Activated naive CD8-positive, alpha-beta T cell treated with anti-CD3 and anti-CD28 coated beads for 36 hours (primary cell): ENCODE measurements around the gene ZSWIM4. TPM values are rescaled to one million over a fixed set of nuclear protein-coding genes. Genes with fewer than 3 reads are reported as not detected.
A peak's percentile ranks its signal among the peaks of the same experiment; 100 is the strongest.
"Not testable (repeated sequence)": the region's sequence is repeated elsewhere in the genome, so short reads cannot be mapped to it uniquely, and the experiment has no call there.

ENCODE experiments used
- DNase-seq: peaks from one replicate; pipeline ENCODE4 v3.0.0; 2021
- H3K27ac Mint-ChIP-seq: one replicate; pipeline ENCODE4 v1.8.0; 2022; ENCODE audit warnings: mild to moderate bottlenecking, moderate library complexity, mixed read lengths
- H3K27me3 Mint-ChIP-seq: one replicate; pipeline ENCODE4 v1.8.0; 2022; ENCODE audit warnings: mild to moderate bottlenecking, mixed read lengths
- H3K36me3 Mint-ChIP-seq: one replicate; pipeline ENCODE4 v1.8.0; 2021; ENCODE audit warnings: mild to moderate bottlenecking, mixed read lengths
- H3K4me1 Mint-ChIP-seq: one replicate; pipeline ENCODE4 v1.8.0; 2021; ENCODE audit warnings: mixed read lengths
- H3K4me3 Mint-ChIP-seq: one replicate; pipeline ENCODE4 v1.8.0; 2022; ENCODE audit warnings: mild to moderate bottlenecking, moderate library complexity, mixed read lengths
- H3K9me3 Mint-ChIP-seq: one replicate; pipeline ENCODE4 v1.8.0; 2022; ENCODE audit warnings: mixed read lengths
- total RNA-seq, 2 experiments: library from RNA; stranded (reverse); gene quantifications; one replicate each; pipeline ENCODE4 v1.2.3, GENCODE V29; 2021

ZSWIM4 gene
- total RNA-seq, 2 experiments from 2014 or later = 4.3 to 4.4 TPM

DNA sequence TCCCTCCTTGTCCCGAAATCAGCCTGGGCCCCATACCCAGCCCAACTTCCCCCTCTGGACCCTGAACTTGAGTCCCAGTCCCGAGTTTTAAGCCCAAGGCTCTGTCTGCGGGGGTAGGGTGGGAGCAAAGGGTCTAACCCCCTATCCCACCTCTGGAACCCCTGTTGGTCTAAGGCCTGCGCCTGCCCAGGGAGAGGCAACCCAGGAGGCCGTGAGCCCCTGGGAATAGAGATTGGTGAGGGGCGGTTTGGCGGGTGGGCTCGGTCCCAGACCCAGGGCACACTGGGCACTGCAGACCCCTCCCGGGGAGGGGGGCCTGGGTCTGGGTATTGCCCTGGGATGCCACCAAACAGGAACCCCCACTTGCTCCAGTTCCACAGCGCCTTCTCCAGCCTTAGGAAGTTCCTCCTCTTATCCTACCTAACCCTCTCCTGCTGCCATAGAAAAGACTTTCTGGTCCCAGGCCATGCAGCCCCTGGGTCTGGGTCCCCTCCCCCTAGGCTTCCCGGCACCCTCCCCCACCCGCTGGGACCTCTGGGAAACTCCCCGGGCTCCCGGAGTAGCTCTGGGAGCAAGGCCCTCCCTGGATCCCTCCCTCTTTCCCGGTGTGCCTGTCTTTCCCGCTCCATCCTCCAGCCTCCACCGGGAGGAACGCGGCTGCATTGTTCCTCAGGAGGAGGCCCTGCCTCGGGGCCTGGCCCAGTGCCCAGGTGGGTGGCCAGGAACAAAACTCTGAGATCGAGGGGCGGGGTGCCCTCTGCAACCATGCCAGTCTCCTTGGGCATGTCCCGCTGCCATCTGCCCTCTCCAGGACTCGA lies 48.1 kb downstream of the ZSWIM4 start:
- H3K9me3 Mint-ChIP-seq = no peaks in the 10 kb centered on the region
- H3K36me3 Mint-ChIP-seq = peaks cover 32% of the 10 kb centered on the region
- peaks cover 41% of the 10 kb centered on the region for H3K4me1 Mint-ChIP-seq
- H3K4me3 Mint-ChIP-seq = peak overlapping the region; percentile 90
- H3K27ac Mint-ChIP-seq = peak overlapping the region; percentile 95
- no peak for DNase-seq
- no peaks in the 10 kb centered on the region for H3K27me3 Mint-ChIP-seq

- Mint-ChIP-seq H3K27ac (peak overlapping the region; percentile 82), H3K4me3 (peak overlapping the region; percentile 74), H3K9me3 (no peaks in the 10 kb centered on the region), H3K4me1 (peaks cover 39% of the 10 kb centered on the region), H3K36me3 (peaks cover 24% of the 10 kb centered on the region), H3K27me3 (no peaks in the 10 kb centered on the region)
- no peak for DNase-seq
These were observed 48.9 kb downstream of the ZSWIM4 start for GRCh38 chr19:13844130-13844631.

DNA sequence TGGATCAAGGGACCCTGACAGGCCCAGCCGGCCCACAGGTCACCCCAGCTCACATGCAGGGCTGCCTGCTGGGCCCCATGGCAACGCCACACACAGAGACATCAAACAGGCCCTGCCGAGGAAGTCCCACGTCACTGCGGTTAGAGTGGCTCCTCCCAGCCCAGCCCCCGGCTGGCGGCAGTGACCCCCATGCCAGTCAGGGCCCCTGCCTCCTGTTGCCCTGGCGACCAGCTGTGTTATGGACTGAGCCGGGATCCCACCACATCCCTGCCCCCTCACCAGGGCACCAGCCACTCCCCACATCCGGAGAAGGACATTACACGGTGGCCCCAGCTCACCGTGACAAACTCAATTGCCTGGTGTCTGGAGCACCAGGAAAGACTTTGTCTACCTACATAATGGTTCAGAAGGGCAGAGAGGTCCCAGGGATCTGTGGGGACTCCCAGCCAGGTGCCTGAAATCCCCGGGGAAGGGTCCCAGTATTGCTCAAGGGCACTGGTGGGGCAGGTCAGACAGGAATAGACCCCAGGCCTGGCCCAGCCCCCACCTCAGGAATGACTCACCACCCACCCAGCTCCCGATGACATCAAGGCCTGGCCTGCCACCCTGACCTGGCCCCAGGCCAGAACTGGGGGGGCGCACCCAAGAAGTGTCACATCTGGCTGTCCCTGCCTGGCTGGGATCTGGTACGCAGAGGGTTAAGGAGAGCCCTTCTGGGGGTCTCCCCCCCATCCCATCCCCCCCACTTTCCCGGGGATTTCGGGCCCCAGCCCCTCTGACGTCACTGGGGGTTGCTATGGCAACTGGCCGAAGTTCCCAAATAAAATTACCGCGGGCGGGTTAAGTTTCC lies 51.5 kb downstream of the ZSWIM4 start:
- Mint-ChIP-seq H3K27ac (peak overlapping the region; percentile 98), H3K9me3 (no peaks in the 10 kb centered on the region), H3K36me3 (peaks cover 3% of the 10 kb centered on the region), H3K4me1 (peaks cover 37% of the 10 kb centered on the region), H3K4me3 (peak overlapping the region; percentile 75), H3K27me3 (no peaks in the 10 kb centered on the region)
- DNase-seq = peak; percentile 99

- Mint-ChIP-seq H3K9me3 (no peaks in the 10 kb centered on the region), H3K27me3 (no peaks in the 10 kb centered on the region), H3K27ac (peak overlapping the region; percentile 98), H3K4me1 (peaks cover 37% of the 10 kb centered on the region), H3K4me3 (peak overlapping the region; percentile 75), H3K36me3 (no peaks in the 10 kb centered on the region)
- peak; percentile 87 for DNase-seq
These were observed 52.4 kb downstream of the ZSWIM4 start for GRCh38 chr19:13847407-13848339.

DNA sequence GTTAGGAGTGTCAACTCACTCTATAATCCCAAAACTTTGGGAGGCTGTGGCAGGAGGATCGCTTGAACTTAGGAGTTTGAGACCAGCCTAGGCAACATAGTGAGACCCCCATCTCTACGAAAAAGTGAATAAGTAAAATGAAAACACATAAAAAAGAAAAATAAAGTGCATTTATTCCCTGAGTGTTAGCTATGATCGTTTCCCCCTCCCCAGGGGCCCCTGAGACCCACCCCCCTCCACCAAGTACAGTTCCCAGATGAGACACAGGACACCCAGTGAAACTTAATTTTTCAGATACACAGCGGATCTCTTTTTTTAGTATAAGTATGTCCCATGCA lies 53.1 kb downstream of the ZSWIM4 start:
- H3K4me1 Mint-ChIP-seq = peaks cover 35% of the 10 kb centered on the region
- no peak for DNase-seq
- no peaks in the 10 kb centered on the region for H3K36me3 Mint-ChIP-seq
- H3K9me3 Mint-ChIP-seq = no peaks in the 10 kb centered on the region
- H3K27me3 Mint-ChIP-seq = no peaks in the 10 kb centered on the region
- H3K27ac Mint-ChIP-seq = no peak overlapping the region
- H3K4me3 Mint-ChIP-seq = no peak overlapping the region

- peaks cover 32% of the 10 kb centered on the region for H3K4me1 Mint-ChIP-seq
These were observed 53.8 kb downstream of the ZSWIM4 start for GRCh38 chr19:13848798-13849676.

GRCh38 chr19:13849991-13850909 lies 55.0 kb downstream of the ZSWIM4 start:
- peak overlapping the region; percentile 53 for H3K4me3 Mint-ChIP-seq
- H3K9me3 Mint-ChIP-seq = no peaks in the 10 kb centered on the region

More at GRCh38 chr19:13848798-13849676, 53.8 kb downstream of the ZSWIM4 start:
- Mint-ChIP-seq H3K4me3 (no peak overlapping the region), H3K27me3 (no peaks in the 10 kb centered on the region), H3K36me3 (no peaks in the 10 kb centered on the region), H3K9me3 (no peaks in the 10 kb centered on the region), H3K27ac (peak overlapping the region; percentile 31)
- DNase-seq = no peak

GRCh38 chr19:13850910-13851733 lies 55.9 kb downstream of the ZSWIM4 start:
- Mint-ChIP-seq H3K27ac (peak overlapping the region; percentile 76), H3K36me3 (no peaks in the 10 kb centered on the region), H3K9me3 (no peaks in the 10 kb centered on the region), H3K4me3 (peak overlapping the region; percentile 53), H3K4me1 (peaks cover 18% of the 10 kb centered on the region), H3K27me3 (no peaks in the 10 kb centered on the region)
- DNase-seq = peak; percentile 61

More at GRCh38 chr19:13849991-13850909, 55.0 kb downstream of the ZSWIM4 start:
- DNase-seq = peak; percentile 83
- peaks cover 22% of the 10 kb centered on the region for H3K4me1 Mint-ChIP-seq
- peak overlapping the region; percentile 76 for H3K27ac Mint-ChIP-seq
- no peaks in the 10 kb centered on the region for H3K36me3 Mint-ChIP-seq
- no peaks in the 10 kb centered on the region for H3K27me3 Mint-ChIP-seq

- H3K4me3 Mint-ChIP-seq, H3K27me3 Mint-ChIP-seq, H3K36me3 Mint-ChIP-seq, H3K9me3 Mint-ChIP-seq, DNase-seq: not testable (repeated sequence)
- peaks cover 12% of the 10 kb centered on the region for H3K4me1 Mint-ChIP-seq
- H3K27ac Mint-ChIP-seq = peak overlapping the region; percentile 54
These were observed 56.5 kb downstream of the ZSWIM4 start for GRCh38 chr19:13851734-13852114.

GRCh38 chr19:13852171-13852707 lies 57.0 kb downstream of the ZSWIM4 start:
- not testable (repeated sequence) for H3K9me3 Mint-ChIP-seq, H3K27ac Mint-ChIP-seq, H3K36me3 Mint-ChIP-seq, H3K4me3 Mint-ChIP-seq, H3K27me3 Mint-ChIP-seq, DNase-seq
- peaks cover 10% of the 10 kb centered on the region for H3K4me1 Mint-ChIP-seq

DNA sequence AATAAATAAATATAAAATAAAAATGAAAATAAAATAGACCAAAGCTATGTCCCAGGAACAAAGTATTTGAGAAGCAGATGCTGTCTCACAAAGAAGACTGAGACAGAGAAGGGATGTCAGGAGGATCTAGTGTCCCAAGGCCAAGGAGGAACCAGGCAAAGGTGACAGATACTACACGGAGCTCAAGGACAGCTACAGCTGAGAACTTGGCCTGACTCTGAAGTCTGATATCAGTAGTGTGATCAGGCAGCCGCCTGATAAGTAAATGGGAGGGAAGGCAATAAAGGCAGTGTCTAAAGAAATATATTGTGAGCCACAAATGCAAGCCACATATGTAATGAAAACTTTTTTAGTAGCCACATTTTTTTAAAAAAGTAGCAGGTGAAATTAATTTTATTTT lies 61.3 kb downstream of the ZSWIM4 start:
- peaks cover 18% of the 10 kb centered on the region for H3K4me1 Mint-ChIP-seq
- H3K4me3 Mint-ChIP-seq = no peak overlapping the region
- H3K36me3 Mint-ChIP-seq = no peaks in the 10 kb centered on the region
- H3K27ac Mint-ChIP-seq = no peak overlapping the region
- H3K27me3 Mint-ChIP-seq = no peaks in the 10 kb centered on the region
- H3K9me3 Mint-ChIP-seq = no peaks in the 10 kb centered on the region
- no peak for DNase-seq

- H3K4me1 Mint-ChIP-seq = peaks cover 35% of the 10 kb centered on the region
- no peak overlapping the region for H3K27ac Mint-ChIP-seq
These were observed 64.2 kb downstream of the ZSWIM4 start for GRCh38 chr19:13859361-13859880.

More at GRCh38 chr19:13859361-13859880, 64.2 kb downstream of the ZSWIM4 start:
- Mint-ChIP-seq H3K9me3 (no peaks in the 10 kb centered on the region), H3K27me3 (peaks cover 10% of the 10 kb centered on the region), H3K36me3 (no peaks in the 10 kb centered on the region), H3K4me3 (no peak overlapping the region)
- DNase-seq = no peak
